ENCODE results near the gene CCNE1.
A peak's percentile ranks its signal among the peaks of the same experiment; 100 is the strongest.
"Not testable (repeated sequence)": the region's sequence is repeated elsewhere in the genome, so short reads cannot be mapped to it uniquely, and the experiment has no call there.

The CCNE1 gene

GRCh38 chr19:29819300-29819699 lies 7.5 kb downstream of the CCNE1 start:
- DNase-seq: no peak

GRCh38 chr19:29819986-29820385 lies 8.2 kb downstream of the CCNE1 start:
- DNase-seq: no peak

GRCh38 chr19:29823581-29824330 lies 12.0 kb downstream of the CCNE1 start:
- no peak for DNase-seq

- DNase-seq: not testable (repeated sequence)
Measured at GRCh38 chr19:29825263-29825662, 13.5 kb downstream of the CCNE1 start.

GRCh38 chr19:29831041-29831548 lies 19.3 kb downstream of the CCNE1 start:
- peak; percentile 66 for DNase-seq

GRCh38 chr19:29831686-29832085 lies 19.9 kb downstream of the CCNE1 start:
- no peak for DNase-seq

GRCh38 chr19:29832801-29833200 lies 21.0 kb downstream of the CCNE1 start:
- no peak for DNase-seq

GRCh38 chr19:29833614-29834261 lies 21.9 kb downstream of the CCNE1 start:
- no peak for DNase-seq

- no peak for DNase-seq
Measured at GRCh38 chr19:29834991-29835846, 23.4 kb downstream of the CCNE1 start.

- peak; percentile 58 for DNase-seq
Measured at GRCh38 chr19:29836409-29836825, 24.6 kb downstream of the CCNE1 start.

GRCh38 chr19:29837448-29837981 lies 25.7 kb downstream of the CCNE1 start:
- peak; percentile 64 for DNase-seq

GRCh38 chr19:29837996-29838395 lies 26.2 kb downstream of the CCNE1 start:
- no peak for DNase-seq

- no peak for DNase-seq
Measured at GRCh38 chr19:29840066-29840950, 28.5 kb downstream of the CCNE1 start.

GRCh38 chr19:29841209-29841558 lies 29.4 kb downstream of the CCNE1 start:
- DNase-seq: no peak

- DNase-seq: no peak
Measured at GRCh38 chr19:29841559-29842367, 30.0 kb downstream of the CCNE1 start.

GRCh38 chr19:29842471-29843179 lies 30.8 kb downstream of the CCNE1 start:
- no peak for DNase-seq

GRCh38 chr19:29843180-29844051 lies 31.6 kb downstream of the CCNE1 start:
- no peak for DNase-seq

- DNase-seq: peak; percentile 97
Measured at GRCh38 chr19:29844891-29845573, 33.2 kb downstream of the CCNE1 start.
